Transverse colon (tissue), 4 donors: ENCODE data around the gene CEP250. TPM values are rescaled to one million over a fixed set of nuclear protein-coding genes. Genes with fewer than 3 reads are reported as not detected.

Experiments used
- DNase-seq: peaks from one replicate; pipeline ENCODE4 v3.0.0-alpha.2; 2019
- H3K27ac ChIP-seq, 4 donors: fragments of 200-600 bp; sonication (generic); 2 replicates each; pipeline ENCODE4 v1.5.1; 2016 to 2018; ENCODE audit warnings: inconsistent platforms in 4 of 4
- H3K27me3 ChIP-seq: fragments of 200-600 bp; sonication (generic); 2 replicates; pipeline ENCODE4 v1.5.1; 2017; ENCODE audit warnings: inconsistent platforms
- H3K36me3 ChIP-seq, 4 donors: fragments of 200-600 bp; sonication (generic); 2 replicates each; pipeline ENCODE4 v1.5.1; 2017 to 2019; ENCODE audit warnings: inconsistent platforms in 4 of 4
- H3K4me1 ChIP-seq, 4 donors: fragments of 200-600 bp; sonication (generic); 2 replicates each; pipeline ENCODE4 v1.5.1; 2017 to 2020; ENCODE audit warnings: inconsistent platforms in 4 of 4
- H3K4me3 ChIP-seq, 4 donors: fragments of 200-600 bp; sonication (generic); 1 replicate in 1 of 4; 2 replicates in 3 of 4; pipeline versions ENCODE4 v1.5.1 to v1.6.1; 2017 to 2019; ENCODE audit warnings: inconsistent platforms in 4 of 4
- H3K9me3 ChIP-seq, 2 donors: fragments of 200-600 bp; sonication (generic); 2 replicates each; pipeline ENCODE4 v1.5.1; 2017 to 2019; ENCODE audit warnings: inconsistent platforms in 2 of 2
- EP300 ChIP-seq: sonication (generic); formaldehyde crosslinking; IDR thresholded peaks from one replicate; pipeline ENCODE4 v1.6.1; 2017; ENCODE audit warnings: antibody characterized with exemption, low read depth
- POLR2A ChIP-seq: fragments of 450-650 bp; IDR thresholded peaks from one replicate; pipeline ENCODE4 v1.6.1; 2016; ENCODE audit warnings: antibody characterized with exemption, mild to moderate bottlenecking, moderate library complexity
- POLR2AphosphoS5 ChIP-seq, 3 donors: sonication (generic); formaldehyde crosslinking; IDR thresholded peaks; one replicate each; pipeline ENCODE4 v1.6.1; 2016; ENCODE audit warnings: antibody characterized with exemption in 3 of 3
- WGBS, 2 donors: methylation state at CpG; one replicate each; pipeline ENCODE4 v1.1.5; 2018; ENCODE audit warnings: low coverage in 1 of 2; 5-methylcytosine and 5-hydroxymethylcytosine counted together
- in situ Hi-C, 4 donors: fragments of 200-750 bp; cut with MboI; loops; one replicate each; pipeline versions ENCODE4 v1.15.0 to v1.15.1; 2017; ENCODE audit warnings: low sequenced_read_pairs in 3 of 4, low pct_ligation_motif_present in 1 of 4, low pct_unique_long_range_greater_than_20kb in 1 of 4
- intact Hi-C: fragments of 100-400 bp; cut with DNase I; formaldehyde crosslinking; loops from one replicate; pipeline ENCODE4 v1.15.1; 2023; ENCODE audit warnings: low total_unique reads
- total RNA-seq, 4 donors: library from RNA; depleted of rRNA; stranded (reverse); fragments of >200 nt; gene quantifications; one replicate each; pipeline ENCODE4 v1.1.0, GENCODE V29; 2016
- TF ChIP-seq, protein P1 (sequence below), 5 experiments: fragments of 200-600 bp in 3 of 5; fragments of 450-650 bp in 2 of 5; sonication (generic) in 3 of 5; IDR thresholded peaks; 1 replicate in 2 of 5; 2 replicates in 3 of 5; pipeline ENCODE4 v1.5.1; 2016 to 2017; ENCODE audit warnings: antibody characterized with exemption in 5 of 5, inconsistent platforms in 3 of 5, mild to moderate bottlenecking in 2 of 5, moderate library complexity in 1 of 5

Gene CEP250
- total RNA-seq, 4 donors from 2014 or later = 22.8 to 38.6 (median 28.7) TPM

DNA sequence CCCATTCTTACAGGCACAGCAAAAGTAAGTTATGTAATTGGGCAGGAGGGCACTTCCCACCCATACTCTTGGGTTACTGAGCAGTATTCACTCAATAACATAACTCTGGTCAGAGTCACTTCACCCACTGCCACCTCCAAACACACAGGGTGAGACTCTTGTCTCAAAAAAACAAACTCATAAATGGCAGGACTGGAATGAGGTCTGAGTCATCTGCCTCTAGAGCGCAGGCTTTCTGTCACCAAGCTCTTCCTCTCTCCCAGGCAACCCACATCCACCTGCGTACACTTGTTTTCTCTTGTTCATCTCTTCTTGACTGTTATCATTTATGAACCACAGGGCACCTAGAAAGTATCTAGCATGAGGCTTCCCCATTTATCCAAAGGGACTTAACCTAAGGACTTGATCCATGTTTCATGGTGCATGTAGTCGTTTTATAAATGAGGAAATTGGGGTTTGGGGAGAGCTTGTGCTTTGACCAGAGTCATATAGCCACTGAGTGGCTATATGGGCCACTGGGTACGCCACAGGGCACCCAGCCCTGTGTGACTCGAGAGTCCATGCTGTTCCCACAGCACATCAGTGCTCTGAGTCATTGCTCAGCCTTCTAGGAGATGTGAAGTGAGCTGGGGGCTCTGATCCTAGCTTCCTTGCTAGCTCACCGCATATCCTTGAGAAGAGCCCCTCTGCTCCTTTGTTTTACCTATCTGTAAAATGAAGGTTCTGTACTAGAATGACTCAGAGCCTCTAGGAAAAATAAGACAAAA lies 51.7 kb downstream of the CEP250 start:
- H3K27me3 ChIP-seq = no peaks in the 10 kb centered on the region
- H3K36me3 ChIP-seq = peaks cover 0 to 48% (median 14%) of the 10 kb centered on the region in 4 donors
- DNase-seq = no peak
- TF ChIP-seq EP300 (no peak), POLR2AphosphoS5 (IDR thresholded peaks at IDR 0.05) (no peak), POLR2A (no peak)
- TF ChIP-seq, protein P1, sequence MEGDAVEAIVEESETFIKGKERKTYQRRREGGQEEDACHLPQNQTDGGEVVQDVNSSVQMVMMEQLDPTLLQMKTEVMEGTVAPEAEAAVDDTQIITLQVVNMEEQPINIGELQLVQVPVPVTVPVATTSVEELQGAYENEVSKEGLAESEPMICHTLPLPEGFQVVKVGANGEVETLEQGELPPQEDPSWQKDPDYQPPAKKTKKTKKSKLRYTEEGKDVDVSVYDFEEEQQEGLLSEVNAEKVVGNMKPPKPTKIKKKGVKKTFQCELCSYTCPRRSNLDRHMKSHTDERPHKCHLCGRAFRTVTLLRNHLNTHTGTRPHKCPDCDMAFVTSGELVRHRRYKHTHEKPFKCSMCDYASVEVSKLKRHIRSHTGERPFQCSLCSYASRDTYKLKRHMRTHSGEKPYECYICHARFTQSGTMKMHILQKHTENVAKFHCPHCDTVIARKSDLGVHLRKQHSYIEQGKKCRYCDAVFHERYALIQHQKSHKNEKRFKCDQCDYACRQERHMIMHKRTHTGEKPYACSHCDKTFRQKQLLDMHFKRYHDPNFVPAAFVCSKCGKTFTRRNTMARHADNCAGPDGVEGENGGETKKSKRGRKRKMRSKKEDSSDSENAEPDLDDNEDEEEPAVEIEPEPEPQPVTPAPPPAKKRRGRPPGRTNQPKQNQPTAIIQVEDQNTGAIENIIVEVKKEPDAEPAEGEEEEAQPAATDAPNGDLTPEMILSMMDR (IDR thresholded peaks at IDR 0.05) = no peak
- H3K4me1 ChIP-seq = peaks cover 0 to 6% (median 0%) of the 10 kb centered on the region in 4 donors
- no peak overlapping the region for H3K27ac ChIP-seq
- in situ Hi-C loops = no loop called here
- intact Hi-C loops = no loop called here
- 65 to 83% methylated on average over 2 to 6 of the region's 6 CpGs for WGBS, 2 donors
- H3K4me3 ChIP-seq = no peak overlapping the region
- H3K9me3 ChIP-seq = no peaks in the 10 kb centered on the region

DNA sequence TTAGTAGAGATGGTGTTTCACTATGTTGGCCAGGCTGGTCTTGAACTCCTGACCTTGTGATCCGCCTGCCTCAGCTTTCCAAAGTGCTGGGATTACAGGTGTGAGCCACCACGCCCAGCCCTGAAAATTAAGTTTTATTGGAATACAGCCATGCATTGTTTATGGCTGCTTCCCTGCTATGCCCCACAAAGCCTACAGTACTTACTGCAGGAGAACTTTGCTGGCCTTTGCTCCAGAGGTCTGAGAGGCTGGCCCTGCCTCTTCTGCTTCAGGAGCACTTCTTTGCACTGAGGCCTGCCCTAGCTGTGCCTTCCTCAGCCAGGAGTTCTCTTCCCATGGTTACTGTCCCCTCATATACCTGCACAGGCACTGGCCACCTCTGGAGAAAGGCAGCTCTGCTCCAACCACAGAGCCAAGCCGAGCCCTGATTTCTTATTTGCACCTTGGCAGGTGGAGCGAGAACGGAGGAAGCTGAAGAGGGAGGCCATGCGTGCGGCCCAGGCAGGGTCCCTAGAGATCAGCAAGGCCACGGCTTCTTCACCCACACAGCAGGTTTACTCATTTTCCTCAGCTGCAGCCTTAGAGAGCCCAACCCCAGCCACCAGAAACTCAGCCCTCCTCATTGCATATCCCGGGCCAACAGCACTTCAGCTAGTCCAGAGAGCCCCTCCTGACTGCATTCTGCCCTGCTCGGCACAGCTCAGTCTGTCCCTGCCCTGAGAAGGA lies 53.3 kb downstream of the CEP250 start:
- in situ Hi-C loops = no loop called here
- TF ChIP-seq POLR2A (no peak), POLR2AphosphoS5 (IDR thresholded peaks at IDR 0.05) (no peak), EP300 (no peak)
- TF ChIP-seq, protein P1 (IDR thresholded peaks at IDR 0.05) = no peak
- peaks cover 0 to 6% (median 0%) of the 10 kb centered on the region in 4 donors for H3K4me1 ChIP-seq

DNA sequence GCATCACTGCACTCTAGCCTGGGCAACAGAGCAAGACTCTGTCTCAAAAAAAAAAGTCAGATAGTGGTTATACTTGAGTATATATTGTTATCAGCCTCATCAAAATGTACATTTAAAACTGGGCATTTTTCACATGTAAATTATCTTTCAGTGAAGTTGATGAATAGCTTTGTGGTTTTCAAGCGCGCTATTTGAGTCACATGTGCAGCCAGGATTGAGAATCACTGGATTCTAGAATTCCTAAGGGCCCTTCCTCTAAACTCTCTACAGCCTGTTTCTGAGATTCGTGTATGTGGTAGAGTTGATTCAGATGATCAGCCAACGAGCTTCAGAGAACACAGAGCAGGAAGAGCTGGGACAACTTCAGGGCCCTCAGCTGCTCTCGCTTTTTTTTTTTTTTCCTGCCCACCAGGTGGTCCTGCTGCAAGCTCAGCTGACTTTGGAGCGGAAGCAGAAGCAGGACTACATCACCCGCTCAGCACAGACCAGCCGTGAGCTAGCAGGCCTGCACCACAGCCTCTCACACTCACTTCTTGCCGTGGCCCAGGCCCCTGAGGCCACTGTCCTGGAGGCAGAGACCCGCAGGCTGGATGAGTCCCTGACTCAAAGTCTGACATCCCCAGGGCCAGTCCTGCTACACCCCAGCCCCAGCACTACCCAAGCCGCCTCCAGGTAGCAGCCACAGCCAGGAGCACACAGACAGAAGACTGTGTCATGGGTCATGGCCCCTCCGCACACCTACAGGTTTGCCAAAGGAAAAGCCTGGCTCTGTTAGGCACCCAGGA lies 55.7 kb downstream of the CEP250 start:
- Histone ChIP-seq H3K9me3 (no peaks in the 10 kb centered on the region), H3K4me1 (no peaks in the 10 kb centered on the region), H3K27me3 (no peaks in the 10 kb centered on the region), H3K4me3 (no peak overlapping the region), H3K27ac (no peak overlapping the region), H3K36me3 (peaks cover 0 to 25% (median 8%) of the 10 kb centered on the region in 4 donors)
- TF ChIP-seq POLR2A (no peak), POLR2AphosphoS5 (IDR thresholded peaks at IDR 0.05) (no peak), EP300 (no peak)
- TF ChIP-seq, protein P1 (IDR thresholded peaks at IDR 0.05) = no peak
- in situ Hi-C loops = no loop called here
- WGBS, 2 donors = 91 to 100% methylated on average over 4 to 11 of the region's 12 CpGs
- no peak for DNase-seq
- intact Hi-C loops = loop anchor here (1.0 kb wide), 1 partner anchor 40 kb away; no protein-coding TSS in a partner anchor

More for the DNA sequence above, 53.3 kb downstream of the CEP250 start:
- H3K36me3 ChIP-seq = peaks cover 0 to 32% (median 9%) of the 10 kb centered on the region in 4 donors
- H3K27ac ChIP-seq = no peak overlapping the region
- no peaks in the 10 kb centered on the region for H3K9me3 ChIP-seq
- intact Hi-C loops = no loop called here
- H3K27me3 ChIP-seq = no peaks in the 10 kb centered on the region
- H3K4me3 ChIP-seq = no peak overlapping the region
- WGBS, 2 donors = 67 to 77% methylated on average over 1 to 10 of the region's 10 CpGs
- DNase-seq = peak; percentile 26
